ENCODE data around the gene CACNA1I.

CACNA1I gene

DNA sequence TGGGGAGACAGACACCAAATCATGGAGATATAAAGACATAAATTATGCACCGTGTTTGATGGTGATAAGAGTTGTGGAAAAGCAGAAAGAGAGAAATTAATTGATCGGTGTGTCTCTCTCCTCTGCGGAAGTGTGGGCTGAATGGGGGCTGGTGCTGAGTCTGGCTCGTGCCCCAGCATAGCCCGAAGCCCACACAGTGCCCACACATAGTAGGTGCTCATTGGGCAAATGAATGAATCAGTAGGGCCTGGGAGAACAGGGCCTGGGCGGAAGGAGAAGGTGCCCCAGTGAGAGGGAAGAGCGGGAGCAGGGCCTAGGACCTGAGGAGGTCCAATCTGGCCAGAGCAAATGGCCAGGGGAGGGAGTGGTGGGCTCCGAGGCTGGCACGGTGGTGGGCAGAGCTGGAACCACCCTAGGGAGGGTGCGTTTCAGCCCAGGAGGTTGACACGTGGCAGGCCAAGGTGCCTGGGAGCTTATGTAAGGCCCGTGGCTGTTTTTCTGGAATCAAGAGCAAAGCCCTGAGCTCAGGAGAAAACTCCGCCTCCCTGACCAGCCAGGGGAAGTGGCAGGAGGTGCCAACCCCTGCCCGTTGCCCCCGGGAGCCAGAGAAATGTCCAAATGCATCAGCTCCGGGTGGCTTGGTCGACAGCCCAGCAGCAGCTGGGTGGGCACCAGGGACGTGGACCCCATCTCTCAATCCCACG is 2.1 kb upstream of the CACNA1I start:
- DNase-seq (ENCODE audit: low read depth), result no peak

GRCh38 chr22:39569066-39569465 is 1.5 kb upstream of the CACNA1I start:
- no peak for DNase-seq (ENCODE audit: low read depth)

DNA sequence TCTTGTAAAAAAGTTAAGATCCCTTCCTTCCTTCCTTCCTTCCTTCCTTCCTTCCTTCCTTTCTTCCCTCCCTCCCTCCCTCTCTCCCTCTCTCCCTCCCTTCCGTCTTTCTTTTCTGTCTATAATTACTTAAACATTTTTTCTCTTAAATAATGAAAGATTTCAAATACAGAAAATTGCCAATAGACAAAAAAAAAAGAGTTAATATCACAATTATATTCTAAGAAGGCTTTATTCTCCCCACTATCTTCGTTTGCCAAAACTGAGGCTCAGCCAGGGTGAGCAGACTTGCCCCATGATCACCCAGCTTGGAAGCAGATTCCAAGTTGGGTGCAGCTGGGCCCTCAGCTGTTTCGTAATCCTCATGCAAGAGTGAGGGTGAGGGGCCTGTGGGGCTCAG is 327 bp upstream of the CACNA1I start:
- DNase-seq (ENCODE audit: low read depth), result no peak

- no peak for DNase-seq (ENCODE audit: low read depth)
Observed at GRCh38 chr22:39571538-39571937, 985 bp downstream of the CACNA1I start.

DNA sequence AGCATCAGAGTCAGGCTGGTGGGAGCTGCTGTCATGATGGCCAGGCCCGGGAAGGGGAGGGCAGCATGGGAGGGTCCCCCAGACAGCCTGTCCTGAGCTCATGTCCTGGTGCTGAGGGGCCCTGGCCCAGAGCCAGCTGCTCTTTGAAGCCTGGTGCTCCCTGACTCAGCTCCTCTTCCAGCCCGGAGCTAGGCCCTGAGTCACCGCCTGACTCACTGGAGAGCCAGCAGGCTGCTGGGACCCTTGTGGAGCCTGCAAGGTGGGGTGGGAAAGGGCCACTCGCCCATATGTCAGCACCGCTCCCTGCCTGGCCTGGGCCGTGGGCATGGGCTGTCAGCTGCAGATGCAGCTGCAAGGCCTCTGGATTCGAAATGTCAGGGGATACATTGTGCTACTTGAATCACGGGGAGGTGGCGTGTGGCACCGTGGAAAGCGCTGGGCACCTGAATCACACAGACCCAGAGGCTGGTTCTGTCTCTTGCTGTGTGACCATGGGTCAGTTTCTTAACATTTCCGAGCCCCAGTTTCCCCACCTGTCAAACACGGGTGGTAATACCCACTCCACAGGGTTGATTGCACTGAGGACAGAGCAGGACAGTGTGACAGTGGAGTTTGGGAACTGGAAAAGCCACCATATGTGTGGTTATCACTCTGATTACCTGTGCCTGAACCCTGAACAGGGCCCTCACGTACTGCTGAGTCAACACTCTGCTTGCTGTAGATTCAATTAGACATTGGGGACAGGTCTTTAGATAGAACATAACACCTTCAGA is 4.4 kb downstream of the CACNA1I start:
- peak; percentile 91 for DNase-seq (ENCODE audit: low read depth)

DNA sequence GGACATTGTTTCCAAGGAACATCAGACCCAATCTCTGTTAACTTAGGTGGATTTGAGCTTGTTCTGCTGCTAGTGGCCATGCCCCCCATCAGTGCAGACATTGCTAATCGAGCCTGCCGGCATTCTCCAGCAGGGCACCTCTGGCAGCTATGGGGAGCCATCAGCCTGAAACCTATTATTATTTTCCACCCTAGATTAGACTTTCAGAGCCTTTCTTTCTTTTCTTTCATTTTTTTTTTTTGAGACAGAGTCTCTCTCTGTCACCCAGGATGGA is 4.9 kb downstream of the CACNA1I start:
- DNase-seq (ENCODE audit: low read depth), result no peak

- no peak for DNase-seq (ENCODE audit: low read depth)
Observed at GRCh38 chr22:39576027-39576426, 5.5 kb downstream of the CACNA1I start.

GRCh38 chr22:39577366-39577765 is 6.8 kb downstream of the CACNA1I start:
- no peak for DNase-seq (ENCODE audit: low read depth)

DNA sequence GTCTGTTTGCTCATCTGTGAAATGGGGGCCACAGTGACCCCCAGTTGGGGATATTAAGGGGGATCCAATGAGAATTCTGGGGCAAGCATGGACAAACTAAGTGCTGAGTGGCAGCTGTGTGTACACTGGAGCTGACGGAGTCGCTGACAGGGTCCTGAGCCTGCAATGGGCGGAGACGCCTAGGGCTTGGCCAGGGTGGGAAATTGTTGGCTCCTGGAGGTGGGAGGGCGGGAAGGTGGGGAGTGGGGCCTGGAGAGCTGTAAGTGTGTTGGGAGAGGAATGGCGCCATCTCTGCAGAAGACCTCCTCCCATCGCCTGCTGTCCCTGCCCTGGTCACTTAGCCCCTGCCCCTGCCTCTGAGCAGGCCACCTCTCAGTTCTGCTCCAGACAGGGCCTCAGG is 7.3 kb downstream of the CACNA1I start:
- DNase-seq (ENCODE audit: low read depth), result no peak

DNA sequence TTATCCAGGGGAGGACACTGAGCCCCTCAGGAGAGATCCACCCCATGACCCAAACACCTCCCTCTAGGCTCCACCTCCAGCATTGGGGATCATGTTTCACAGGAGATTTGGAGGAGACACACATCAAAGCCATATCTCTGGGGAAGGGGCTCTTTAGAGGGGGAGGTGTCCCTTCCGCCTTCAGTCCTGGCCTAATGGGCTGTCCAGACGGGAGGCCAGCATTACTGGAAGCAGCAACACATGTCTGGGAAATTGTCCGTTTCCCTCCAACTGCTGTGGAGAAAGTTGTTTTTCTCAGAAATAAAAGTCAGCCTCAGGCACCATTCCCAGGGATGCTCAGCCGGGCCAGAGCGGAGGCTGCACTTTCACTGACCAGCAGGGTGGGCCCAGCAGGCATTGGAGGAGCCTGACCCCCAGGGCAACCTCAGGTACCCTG is 9.5 kb downstream of the CACNA1I start:
- DNase-seq (ENCODE audit: low read depth), result no peak

- DNase-seq (ENCODE audit: low read depth), result no peak
Observed at GRCh38 chr22:39580795-39581194, 10.2 kb downstream of the CACNA1I start.

GRCh38 chr22:39581303-39581702 is 10.8 kb downstream of the CACNA1I start:
- no peak for DNase-seq (ENCODE audit: low read depth)

GRCh38 chr22:39583066-39583667 is 12.6 kb downstream of the CACNA1I start:
- DNase-seq (ENCODE audit: low read depth), result no peak

- DNase-seq (ENCODE audit: low read depth), result no peak
Observed at GRCh38 chr22:39589875-39590274, 19.3 kb downstream of the CACNA1I start.

GRCh38 chr22:39592081-39593065 is 21.8 kb downstream of the CACNA1I start:
- peak; percentile 87 for DNase-seq (ENCODE audit: low read depth)

DNA sequence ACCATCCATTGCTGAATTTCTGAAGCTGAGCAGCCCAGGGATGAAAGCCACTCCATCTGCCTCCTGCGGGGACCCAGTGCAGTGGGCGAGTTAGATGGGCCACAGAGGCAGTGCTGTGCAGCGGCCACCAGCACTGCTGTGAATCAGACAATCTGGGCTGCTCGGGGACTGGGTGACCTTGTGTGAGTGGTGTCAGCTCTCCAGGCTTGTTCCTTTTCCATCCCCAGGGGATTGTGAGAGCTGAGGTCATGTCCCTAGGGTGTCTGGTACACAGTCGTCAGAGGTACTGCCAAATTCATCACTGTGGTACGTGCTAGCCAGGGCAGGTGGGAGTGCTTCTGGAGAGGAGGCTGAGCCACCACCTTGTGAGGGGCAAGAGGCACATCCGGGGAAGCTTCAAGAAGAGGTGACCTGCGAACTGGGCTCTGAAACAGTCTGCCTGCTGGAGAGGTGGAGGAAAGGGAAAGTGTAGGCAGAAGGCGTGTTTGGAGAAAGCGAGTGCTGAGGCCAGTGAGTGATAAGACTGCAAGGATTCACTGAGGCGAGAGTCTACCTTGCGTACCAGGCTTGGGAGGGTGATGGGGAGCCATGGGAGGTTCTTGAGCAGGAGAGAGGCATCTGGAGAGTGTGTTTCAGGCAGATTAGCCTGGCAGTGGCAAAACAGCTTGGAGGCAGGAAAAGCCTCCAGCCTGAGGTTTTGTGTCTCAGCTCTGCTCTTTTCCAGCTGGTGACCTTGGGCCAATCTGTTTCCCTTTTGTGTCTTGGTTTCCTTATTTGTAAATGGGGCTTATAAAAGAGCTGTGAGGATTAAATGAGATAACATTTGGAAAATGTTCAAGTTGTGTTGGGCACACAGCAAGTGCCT is 22.7 kb downstream of the CACNA1I start:
- peak; percentile 24 for DNase-seq (ENCODE audit: low read depth)

DNA sequence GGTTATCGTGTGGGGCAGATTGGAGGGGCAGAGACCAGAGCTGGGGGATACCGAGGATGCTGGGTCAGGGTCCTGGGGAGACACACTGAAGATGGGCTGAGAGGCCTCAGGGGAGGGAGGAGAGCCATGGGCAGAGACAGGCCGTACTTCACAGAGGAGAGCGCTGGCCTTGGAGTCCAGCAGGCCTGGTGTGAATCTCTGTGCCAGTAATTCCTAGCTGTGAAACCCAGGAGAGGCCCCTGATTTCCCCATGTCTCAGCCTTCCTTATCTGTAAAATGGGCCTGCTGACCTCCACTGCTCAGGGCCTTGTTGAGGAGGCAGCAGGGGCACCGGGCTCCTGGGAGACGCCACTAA is 23.4 kb downstream of the CACNA1I start:
- no peak for DNase-seq (ENCODE audit: low read depth)

- no peak for DNase-seq (ENCODE audit: low read depth)
Observed at GRCh38 chr22:39594411-39594810, 23.9 kb downstream of the CACNA1I start.

DNA sequence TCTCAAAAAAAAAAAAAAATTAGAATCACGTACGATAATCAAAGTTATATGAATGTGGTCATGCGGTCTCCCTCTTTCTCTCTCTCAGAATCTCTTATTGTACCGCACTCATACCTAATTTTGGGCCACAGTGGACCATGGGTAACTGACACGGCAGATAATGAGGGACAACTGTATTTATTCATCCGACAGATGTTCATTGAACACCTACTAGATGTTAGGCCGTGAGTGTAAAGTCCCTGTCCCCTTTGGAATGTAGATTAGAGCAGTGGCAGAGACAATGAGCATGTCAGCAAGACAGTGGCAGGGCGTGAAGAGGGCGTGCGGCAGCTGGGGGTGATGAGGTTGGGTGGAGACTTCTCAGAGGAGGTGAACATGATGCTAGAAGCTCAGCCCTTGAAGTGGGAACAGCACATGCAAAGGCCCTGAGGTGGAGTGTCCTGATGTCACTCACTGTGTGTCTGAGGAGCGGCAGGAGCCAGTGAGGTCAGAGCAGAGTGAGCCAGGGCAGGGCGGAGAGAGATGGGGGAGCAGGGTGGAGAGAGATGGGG is 25.1 kb downstream of the CACNA1I start:
- DNase-seq (ENCODE audit: low read depth), result no peak

DNA sequence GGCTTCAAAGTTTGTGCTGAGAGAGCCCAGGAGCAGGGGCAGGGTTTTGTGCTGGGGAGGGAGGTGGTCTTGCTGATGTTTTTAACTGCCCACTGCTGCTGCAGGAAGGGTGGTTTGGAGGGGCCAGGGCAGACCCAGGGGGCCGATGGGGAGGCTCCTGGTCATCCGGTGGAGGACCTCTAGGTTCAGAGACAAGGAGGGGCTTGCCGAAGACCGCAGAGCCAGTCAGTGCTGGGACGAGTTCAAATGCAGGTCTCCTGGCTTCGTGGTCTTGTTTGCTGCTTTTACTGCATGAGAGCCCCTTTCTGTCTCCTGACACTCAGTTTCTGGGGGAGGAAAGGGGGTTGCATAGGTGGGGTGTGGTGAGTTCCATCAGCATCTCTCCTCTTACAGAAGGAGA is 26.0 kb downstream of the CACNA1I start:
- no peak for DNase-seq (ENCODE audit: low read depth)

DNA sequence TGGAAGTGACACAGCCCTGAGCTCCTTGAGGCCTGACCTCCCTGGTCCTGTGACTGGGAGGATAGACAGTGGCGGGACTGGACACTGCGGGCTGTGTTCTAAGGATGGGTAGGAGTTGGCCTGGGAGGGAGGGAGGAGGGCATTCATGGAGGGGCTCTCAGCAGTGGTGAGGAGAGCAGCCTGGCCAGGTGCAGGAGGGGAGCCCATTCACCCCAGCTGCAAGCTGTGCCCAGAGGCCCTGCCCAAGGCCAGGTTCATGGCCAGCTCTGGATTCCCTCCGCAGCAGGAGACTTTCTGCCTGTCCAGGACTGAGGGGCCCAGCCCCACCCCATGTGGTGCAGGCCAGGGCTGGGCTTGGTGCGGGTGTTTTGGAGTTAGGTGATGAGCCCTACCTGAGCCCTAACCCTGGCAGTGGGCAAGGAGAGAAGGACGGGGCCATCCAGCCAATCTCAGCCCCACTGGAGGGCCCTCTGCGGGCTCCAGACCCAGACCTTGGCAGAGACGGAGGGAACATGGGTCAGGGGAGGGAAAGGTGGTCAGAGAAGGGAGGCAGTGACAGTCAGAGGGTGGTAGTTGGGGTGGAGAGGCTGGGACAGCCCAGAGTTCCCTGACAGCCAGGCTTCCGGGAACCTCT is 26.8 kb downstream of the CACNA1I start:
- DNase-seq (ENCODE audit: low read depth), result no peak
